AG04449 (cell line): ENCODE results near the gene POLR3C.
"Not testable (repeated sequence)": the region's sequence is repeated elsewhere in the genome, so short reads cannot be mapped to it uniquely, and the experiment has no call there.

Experiments
- CTCF ChIA-PET: fragments of 350-600 bp; formaldehyde crosslinking; extraction: SDS; loops from one replicate; lab custom pipeline; 2021; ENCODE audit warnings: antibody characterized with exemption; lab: Yijun Ruan, JAX
- POLR2A ChIA-PET: fragments of 400-600, 350-600 bp; formaldehyde crosslinking; extraction: SDS; loops from one replicate; lab custom pipeline; 2020; ENCODE audit warnings: antibody characterized with exemption, inconsistent platforms; lab: Yijun Ruan, JAX
- DNase-seq: peaks from one replicate; pipeline ENCODE4 v3.0.0-alpha.2; 2010; ENCODE audit warnings: low read depth, low spot score
- H3K4me3 ChIP-seq: 2 replicates; pipeline ENCODE4 v1.5.1; 2011; ENCODE audit warnings: low read depth, mild to moderate bottlenecking, control low read depth, low read length
- CTCF ChIP-seq: IDR thresholded peaks from one replicate; pipeline ENCODE4 v1.5.1; 2011; ENCODE audit warnings: mild to moderate bottlenecking, moderate library complexity, low read length, control low read depth, inconsistent platforms; ENCODE audit not compliant: insufficient read depth; ENCODE audit errors: missing control alignments

POLR3C gene

DNA sequence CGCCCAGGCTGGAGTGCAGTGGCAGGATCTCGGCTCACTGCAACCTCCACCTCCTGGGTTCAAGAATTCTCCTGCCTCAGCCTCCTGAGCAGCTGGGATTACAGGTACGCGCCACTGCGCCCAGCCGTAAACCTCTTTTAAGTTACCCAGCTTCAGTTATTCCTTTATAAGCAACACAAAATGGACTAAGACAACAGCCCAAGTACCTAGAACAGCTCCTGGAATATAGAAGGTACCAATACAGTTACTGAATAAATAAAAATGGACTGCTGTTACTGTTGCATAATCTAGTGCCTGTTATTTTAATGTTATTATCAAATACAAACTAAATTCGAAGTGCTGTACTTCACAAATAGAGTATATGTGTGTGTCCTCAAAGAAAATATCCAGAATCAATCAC lies 17.2 kb upstream of the POLR3C start:
- ChIA-PET POLR2A (no interaction called here), CTCF (interaction anchor here (3.2 kb wide), 1 partner anchor 38 kb away, joined by 9 read pairs; the partner anchor contains the start of gene NUDT17)
- no peak overlapping the region for H3K4me3 ChIP-seq
- no peak for DNase-seq
- TF ChIP-seq CTCF, result no peak

DNA sequence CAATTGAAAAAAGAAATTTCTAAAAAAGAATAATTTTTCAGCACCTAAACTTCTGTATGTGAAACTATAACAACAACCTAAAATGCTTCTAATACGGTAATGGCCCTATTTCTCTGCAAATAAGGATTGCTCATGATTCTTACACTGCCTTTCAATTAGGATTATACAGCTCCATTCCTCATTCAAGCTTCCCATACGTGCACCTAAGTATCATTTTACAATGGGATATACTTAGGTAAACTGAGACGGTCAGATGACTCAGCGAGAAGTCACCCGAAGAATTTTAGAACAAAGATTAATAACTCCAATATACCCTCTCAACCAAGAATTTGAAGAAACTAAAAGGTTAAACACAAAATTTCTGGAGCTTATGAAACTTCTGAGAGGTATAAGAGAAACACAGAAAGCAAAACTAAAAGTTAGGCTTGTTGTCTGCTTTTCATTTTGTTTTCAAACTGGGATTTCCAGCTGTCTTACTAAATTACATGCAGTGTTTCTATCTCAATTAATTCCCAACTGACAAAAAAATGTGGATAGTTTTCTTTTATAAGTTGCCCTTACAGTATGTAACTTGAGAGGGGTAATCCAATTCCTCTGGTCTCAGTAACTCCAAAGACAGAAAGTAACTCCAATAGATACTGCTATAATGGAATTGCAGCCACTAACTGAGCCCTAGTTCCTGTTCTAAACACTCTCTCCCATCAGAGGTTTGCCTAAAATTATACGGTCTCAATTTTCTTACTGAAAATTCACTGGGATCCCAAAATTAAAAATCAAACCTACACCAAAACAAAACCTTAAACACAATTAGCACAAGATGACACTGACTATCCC lies 10.8 kb upstream of the POLR3C start:
- CTCF ChIA-PET, DNase-seq, H3K4me3 ChIP-seq, POLR2A ChIA-PET: not testable (repeated sequence)

DNA sequence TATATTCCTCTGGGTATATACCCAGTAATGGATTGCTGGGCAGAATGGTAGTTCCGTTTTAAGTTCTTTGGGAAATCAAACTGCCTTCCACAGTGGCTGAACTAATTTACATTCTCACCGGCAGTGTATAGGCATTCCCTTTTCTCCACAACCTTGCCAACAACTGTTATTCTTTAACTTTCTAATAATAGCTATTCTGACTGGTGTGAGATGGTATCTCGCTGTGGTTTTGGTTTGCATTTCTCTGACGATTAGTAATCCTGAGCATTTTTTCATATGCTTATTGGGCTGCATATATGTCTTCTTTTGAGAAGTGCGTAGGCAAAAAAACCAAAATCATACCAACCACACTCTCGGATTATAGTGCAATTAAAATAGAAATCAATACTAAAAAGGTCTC lies 5.9 kb upstream of the POLR3C start:
- POLR2A ChIA-PET, CTCF ChIA-PET, H3K4me3 ChIP-seq: not testable (repeated sequence)
- peak; percentile 36 for DNase-seq

GRCh38 chr1:145822779-145823331 lies 1.1 kb upstream of the POLR3C start:
- POLR2A ChIA-PET, CTCF ChIA-PET, DNase-seq: not testable (repeated sequence)
- peak overlapping the region; percentile 36 for H3K4me3 ChIP-seq

DNA sequence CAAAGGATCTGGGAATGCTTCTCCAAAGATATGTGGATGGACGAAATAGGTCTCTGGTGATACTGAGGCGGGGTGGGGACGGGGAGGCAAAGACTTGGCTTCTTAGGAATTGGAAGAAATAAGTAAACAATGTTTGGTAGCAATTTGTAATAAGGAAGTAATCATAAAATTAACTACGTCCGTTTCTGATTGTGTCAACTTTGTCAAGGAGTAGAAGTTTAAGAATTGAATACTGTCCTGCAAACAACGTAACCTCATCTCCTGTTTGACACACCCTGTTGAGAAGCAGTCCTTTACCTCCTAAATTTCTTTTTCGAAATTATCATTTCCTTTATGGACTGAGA lies 471 bp downstream of the POLR3C start:
- ChIA-PET CTCF (interaction anchor here (0.8 to 8.6 kb wide), 6 partner anchors 10 to 104 kb away, joined by 3 to 136 read pairs (median 5); partner anchors contain the start of gene NUDT17), POLR2A (interaction anchor here (0.6 to 1.7 kb wide), 4 partner anchors 21 to 96 kb away, joined by 5 to 17 read pairs (median 7); partner anchors contain the start of genes NUDT17 and PIAS3)
- DNase-seq, result no peak
- peak overlapping the region; percentile 82 for H3K4me3 ChIP-seq
- TF ChIP-seq CTCF, result no peak

GRCh38 chr1:145826030-145826429 lies 2.0 kb downstream of the POLR3C start:
- TF ChIP-seq CTCF, result no peak
- ChIA-PET POLR2A (no interaction called here), CTCF (interaction anchor here (0.9 to 8.6 kb wide), 6 partner anchors 21 to 190 kb away, joined by 3 to 136 read pairs (median 4); partner anchors contain the start of gene NUDT17)
- no peak for DNase-seq
- H3K4me3 ChIP-seq, result no peak overlapping the region

- DNase-seq, result no peak
- H3K4me3 ChIP-seq, result no peak overlapping the region
- CTCF ChIA-PET, result interaction anchor here (1.2 to 8.6 kb wide), 3 partner anchors 13 to 107 kb away, joined by 4 to 136 read pairs (median 10); partner anchors contain the start of gene NUDT17
- TF ChIP-seq CTCF, result no peak
- POLR2A ChIA-PET, result interaction anchor here (0.6 kb wide), 1 partner anchor 17 kb away, joined by 5 read pairs; no protein-coding TSS in a partner anchor
Measured at GRCh38 chr1:145827966-145828365, 4.0 kb downstream of the POLR3C start.
